Lower lobe of right lung (tissue), 2 donors: ENCODE results near the gene ANKRD33B. TPM values are rescaled to one million over a fixed set of nuclear protein-coding genes. Genes with fewer than 3 reads are reported as not detected.
A peak's percentile ranks its signal among the peaks of the same experiment; 100 is the strongest.
"Not testable (repeated sequence)": the region's sequence is repeated elsewhere in the genome, so short reads cannot be mapped to it uniquely, and the experiment has no call there.

Source experiments
- ATAC-seq, 2 donors: fragments of 200-7000 bp; cut with Tn5 transposase; one replicate each; pipeline ENCODE4 v1.9.1; 2020 to 2022; ENCODE audit warnings: mild to moderate bottlenecking in 2 of 2, moderate library complexity in 2 of 2
- DNase-seq: peaks from one replicate; pipeline ENCODE4 v3.0.0-alpha.2; 2020
- H3K27ac ChIP-seq: fragments of 200-600 bp; one replicate; pipeline ENCODE4 v1.8.0; 2022
- H3K27me3 ChIP-seq: fragments of 200-600 bp; one replicate; pipeline ENCODE4 v1.8.0; 2022; ENCODE audit warnings: low read depth
- H3K36me3 ChIP-seq: fragments of 200-600 bp; one replicate; pipeline ENCODE4 v1.8.0; 2022; ENCODE audit warnings: mild to moderate bottlenecking
- H3K4me1 ChIP-seq: fragments of 200-600 bp; one replicate; pipeline ENCODE4 v1.8.0; 2022
- H3K4me3 ChIP-seq: fragments of 200-600 bp; one replicate; pipeline ENCODE4 v1.8.0; 2022; ENCODE audit warnings: mild to moderate bottlenecking
- H3K9me3 ChIP-seq: fragments of 200-600 bp; one replicate; pipeline ENCODE4 v1.8.0; 2022
- intact Hi-C: fragments of 100-400 bp; cut with DNase I; formaldehyde crosslinking; loops from one replicate; pipeline ENCODE4 v1.11.0; 2022
- long read RNA-seq: library from polyadenylated mRNA; unstranded; transcript quantifications from one replicate; pipeline ENCODE4 v2.0.0, GENCODE V29; 2021
- total RNA-seq: library from RNA; stranded (reverse); fragmentation: NEBNext Ultra II Directional; extraction: Animal tissue kit (Norgen Biotek cat#: 25700); gene quantifications from one replicate; pipeline ENCODE4 v1.2.1, GENCODE V29; 2021
- TF ChIP-seq, protein P1 (sequence below): fragments of 200-600 bp; IDR thresholded peaks from one replicate; pipeline ENCODE4 v1.8.0; 2022; ENCODE audit warnings: antibody characterized with exemption, mild to moderate bottlenecking
- donor health status: DM: no; HTN: yes; CAD: no; lungs with severe emphysema.

ANKRD33B gene
- total RNA-seq: 5.8 TPM
- long read RNA-seq, full-length matches to known transcripts: 1 of 6 reads
- long read RNA-seq, partial matches to known transcripts: 0 of 6 reads
- long read RNA-seq, other reads (novel, unspliced or antisense): 5 of 6 reads

DNA sequence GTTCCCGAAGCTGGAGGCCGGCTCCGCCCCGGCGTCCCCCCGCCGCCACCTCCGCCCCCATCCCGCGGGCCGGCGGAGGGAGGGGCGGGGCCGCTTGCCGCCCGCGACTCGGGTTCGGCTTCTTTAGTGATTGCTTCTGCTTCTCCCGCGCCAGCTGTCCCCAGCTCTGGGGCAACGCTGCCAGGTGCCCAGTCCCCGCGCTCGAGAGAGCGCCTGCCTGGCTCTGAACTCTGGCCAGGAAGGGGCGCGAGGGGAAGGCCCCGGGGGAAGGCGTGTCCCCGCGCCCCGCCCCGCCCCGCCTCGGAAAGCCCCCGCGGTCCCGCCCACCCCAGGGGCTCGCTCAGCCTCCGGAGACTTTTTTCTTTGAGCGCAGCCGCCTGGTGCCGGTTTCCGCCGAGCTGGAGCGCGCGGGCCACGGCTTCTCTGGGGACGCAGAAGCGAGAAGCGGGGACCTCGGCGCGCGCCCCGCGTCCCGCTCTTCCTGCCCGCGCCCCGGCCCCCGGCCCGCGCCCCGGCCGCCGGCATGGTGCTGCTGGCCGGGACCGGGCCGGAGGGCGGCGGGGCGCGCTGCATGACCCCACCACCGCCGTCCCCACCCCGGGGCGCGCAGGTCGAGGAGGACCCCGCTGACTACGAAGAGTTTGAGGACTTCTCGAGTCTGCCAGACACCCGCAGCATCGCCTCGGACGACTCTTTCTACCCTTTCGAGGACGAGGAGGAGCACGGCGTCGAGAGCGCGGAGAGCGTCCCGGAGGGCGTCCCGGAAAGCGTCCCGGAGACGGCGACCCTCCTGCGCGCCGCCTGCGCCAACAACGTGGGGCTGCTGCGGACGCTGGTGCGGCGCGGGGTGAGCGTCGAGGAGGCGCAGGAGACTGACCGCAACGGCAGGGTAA, at the start of gene ANKRD33B:
Gene ANKRD33B, plus strand, starts transcription at position 126 of the 893 bp plus-strand sequence. Its CDS starts 398 bp downstream, at position 524.
- DNase-seq: peak; percentile 65
- Histone ChIP-seq H3K27me3 (peaks cover 39% of the 10 kb centered on the region), H3K27ac (peak within 1 kb of the TSS; percentile 74), H3K4me1 (peaks cover 45% of the 10 kb centered on the region), H3K4me3 (peak within 1 kb of the TSS; percentile 67), H3K36me3 (no peaks in the 10 kb centered on the region), H3K9me3 (no peaks in the 10 kb centered on the region)
- TF ChIP-seq, protein P1, sequence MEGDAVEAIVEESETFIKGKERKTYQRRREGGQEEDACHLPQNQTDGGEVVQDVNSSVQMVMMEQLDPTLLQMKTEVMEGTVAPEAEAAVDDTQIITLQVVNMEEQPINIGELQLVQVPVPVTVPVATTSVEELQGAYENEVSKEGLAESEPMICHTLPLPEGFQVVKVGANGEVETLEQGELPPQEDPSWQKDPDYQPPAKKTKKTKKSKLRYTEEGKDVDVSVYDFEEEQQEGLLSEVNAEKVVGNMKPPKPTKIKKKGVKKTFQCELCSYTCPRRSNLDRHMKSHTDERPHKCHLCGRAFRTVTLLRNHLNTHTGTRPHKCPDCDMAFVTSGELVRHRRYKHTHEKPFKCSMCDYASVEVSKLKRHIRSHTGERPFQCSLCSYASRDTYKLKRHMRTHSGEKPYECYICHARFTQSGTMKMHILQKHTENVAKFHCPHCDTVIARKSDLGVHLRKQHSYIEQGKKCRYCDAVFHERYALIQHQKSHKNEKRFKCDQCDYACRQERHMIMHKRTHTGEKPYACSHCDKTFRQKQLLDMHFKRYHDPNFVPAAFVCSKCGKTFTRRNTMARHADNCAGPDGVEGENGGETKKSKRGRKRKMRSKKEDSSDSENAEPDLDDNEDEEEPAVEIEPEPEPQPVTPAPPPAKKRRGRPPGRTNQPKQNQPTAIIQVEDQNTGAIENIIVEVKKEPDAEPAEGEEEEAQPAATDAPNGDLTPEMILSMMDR: no peak
- intact Hi-C loops: no loop called here
- ATAC-seq: peak; percentile 83 to 89

DNA sequence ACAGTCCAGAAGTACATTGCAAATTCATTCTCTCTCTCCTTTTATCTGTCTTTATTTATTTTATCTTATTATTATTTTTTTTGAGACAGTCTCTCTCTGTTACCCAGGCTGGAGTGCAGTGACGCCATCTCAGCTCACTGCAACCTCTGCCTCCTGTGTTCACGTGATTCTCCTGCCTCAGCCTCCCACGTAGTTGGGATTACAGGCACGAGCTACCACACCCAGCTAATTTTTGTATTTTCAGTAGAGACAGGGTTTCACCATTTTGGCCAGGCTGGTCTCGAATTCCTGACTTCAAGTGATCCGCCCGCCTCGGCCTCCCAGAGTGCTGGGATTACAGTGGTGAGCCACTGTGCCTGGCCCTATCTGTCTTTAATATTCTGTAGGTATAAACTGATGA, 49.3 kb upstream of the ANKRD33B start:
- H3K4me1 ChIP-seq, H3K9me3 ChIP-seq, intact Hi-C loops, H3K27ac ChIP-seq, ATAC-seq, H3K27me3 ChIP-seq, H3K36me3 ChIP-seq, H3K4me3 ChIP-seq, DNase-seq: not testable (repeated sequence)

DNA sequence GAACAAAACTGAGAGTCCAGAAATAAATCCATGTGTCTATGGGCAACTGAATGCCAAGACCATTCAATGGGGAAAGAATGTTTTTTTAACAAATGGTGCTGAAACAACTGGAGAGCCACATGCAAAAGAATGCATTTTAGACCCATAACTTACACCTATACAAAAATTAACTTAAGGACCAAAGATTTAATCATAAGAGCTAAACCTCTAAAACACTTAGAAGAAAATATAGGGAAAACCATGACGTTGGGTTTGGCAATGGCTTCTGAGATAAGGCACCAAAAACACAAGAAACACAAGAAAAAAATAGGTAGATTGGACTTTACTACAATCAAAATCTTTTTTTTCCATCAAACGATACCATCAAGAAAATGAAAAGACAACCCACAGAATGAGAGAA, 48.4 kb upstream of the ANKRD33B start:
- intact Hi-C loops: no loop called here
- no peak for ATAC-seq
- H3K4me1 ChIP-seq: no peaks in the 10 kb centered on the region

DNA sequence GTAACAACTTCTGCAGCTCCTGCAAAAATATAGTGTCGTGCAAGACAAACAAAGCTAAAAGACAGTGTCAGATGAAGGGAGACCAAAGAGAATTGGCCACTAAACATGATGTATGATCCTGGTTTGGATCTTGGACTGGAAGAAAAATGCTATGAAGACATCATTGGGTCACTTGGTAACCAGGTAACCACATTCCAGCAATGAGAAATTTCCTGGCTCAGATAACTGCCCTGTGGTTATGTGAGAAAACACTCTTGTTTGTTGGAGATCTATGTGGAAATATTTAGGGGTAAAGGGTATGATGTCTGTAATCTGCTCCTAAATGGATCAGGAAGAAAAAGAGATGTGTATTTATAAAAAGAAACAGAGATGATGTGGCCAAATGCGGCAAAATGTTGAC, 45.5 kb upstream of the ANKRD33B start:
- peak overlapping the region; percentile 24 for H3K27ac ChIP-seq
- H3K9me3 ChIP-seq: no peaks in the 10 kb centered on the region
- H3K4me1 ChIP-seq: no peaks in the 10 kb centered on the region
- intact Hi-C loops: no loop called here
- no peaks in the 10 kb centered on the region for H3K36me3 ChIP-seq
- H3K4me3 ChIP-seq: no peak overlapping the region
- H3K27me3 ChIP-seq: no peaks in the 10 kb centered on the region
- no peak for DNase-seq
- TF ChIP-seq, protein P1: no peak
- peak in 1 of 2 donors; percentile 50 for ATAC-seq

More for the DNA sequence above, 48.4 kb upstream of the ANKRD33B start:
- TF ChIP-seq, protein P1: no peak
- Histone ChIP-seq H3K9me3 (no peaks in the 10 kb centered on the region), H3K27me3 (no peaks in the 10 kb centered on the region), H3K36me3 (no peaks in the 10 kb centered on the region), H3K4me3 (no peak overlapping the region), H3K27ac (no peak overlapping the region)
- DNase-seq: no peak

DNA sequence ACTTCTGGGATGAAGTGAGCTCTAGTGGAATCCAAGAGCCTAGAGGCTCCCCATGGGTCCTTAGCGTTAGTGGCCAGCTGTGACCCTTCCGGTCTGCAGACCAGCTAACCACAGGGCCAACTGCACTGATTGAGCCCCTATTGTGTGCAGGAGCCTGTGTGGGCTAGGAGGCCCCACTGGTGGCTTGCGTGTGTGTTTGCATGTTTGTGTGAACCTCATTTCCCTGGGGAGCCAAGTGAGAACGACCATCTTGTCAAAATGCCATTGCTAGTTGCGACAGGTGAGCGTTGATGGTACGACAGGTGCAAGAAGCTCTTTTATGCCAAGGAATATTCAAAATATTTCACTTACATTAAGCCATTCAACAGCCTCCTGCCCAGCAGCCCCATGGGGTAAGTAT, 44.1 kb upstream of the ANKRD33B start:
- Histone ChIP-seq H3K27me3 (no peaks in the 10 kb centered on the region), H3K27ac (no peak overlapping the region), H3K4me1 (no peaks in the 10 kb centered on the region), H3K9me3 (no peaks in the 10 kb centered on the region), H3K36me3 (no peaks in the 10 kb centered on the region), H3K4me3 (no peak overlapping the region)
- intact Hi-C loops: no loop called here
- no peak for DNase-seq
- TF ChIP-seq, protein P1: no peak
- peak; percentile 43 to 44 for ATAC-seq

DNA sequence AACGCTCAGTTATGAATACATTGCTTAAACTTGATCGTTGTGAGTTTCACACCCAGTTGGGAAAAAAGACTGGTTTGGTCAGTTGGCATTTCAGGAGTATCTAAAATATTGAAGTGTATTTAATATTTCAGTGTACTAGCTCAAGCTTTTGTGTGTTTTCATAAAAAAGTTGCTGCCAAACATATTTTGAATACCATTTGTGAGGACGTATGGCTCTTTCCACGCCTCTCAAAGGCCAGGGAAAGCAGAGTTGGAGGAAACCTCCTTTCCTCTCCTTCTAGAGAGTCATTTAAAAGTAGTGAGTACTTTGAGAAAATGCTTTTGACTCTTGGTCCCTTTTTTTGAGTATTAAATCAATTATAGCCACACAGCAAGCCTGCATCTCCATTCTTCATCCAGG, 43.2 kb upstream of the ANKRD33B start:
- intact Hi-C loops: no loop called here
- H3K9me3 ChIP-seq: no peaks in the 10 kb centered on the region
- ATAC-seq (peak in 1 of 2 donors; percentile 41), DNase-seq (no peak)
- no peaks in the 10 kb centered on the region for H3K4me1 ChIP-seq
- H3K4me3 ChIP-seq: no peak overlapping the region
- no peak overlapping the region for H3K27ac ChIP-seq
- TF ChIP-seq, protein P1: no peak
- no peaks in the 10 kb centered on the region for H3K27me3 ChIP-seq
- no peaks in the 10 kb centered on the region for H3K36me3 ChIP-seq
